B cell (primary cell): ENCODE measurements around the gene TGFBRAP1. TPM values are rescaled to one million over a fixed set of nuclear protein-coding genes. Genes with fewer than 3 reads are reported as not detected.

Experiments used
- ATAC-seq: fragments of 200-7000 bp; cut with Tn5 transposase; one replicate; pipeline ENCODE4 v1.10.0; 2021; ENCODE audit warnings: low read depth, mild to moderate bottlenecking, moderate number of reproducible peaks, moderate library complexity
- CTCF ChIA-PET: fragments of 350-600 bp; sonication (Branson Sonifier 250); formaldehyde crosslinking; loops from one replicate; lab custom pipeline; 2021; ENCODE audit warnings: antibody characterized with exemption, inconsistent platforms; lab: Charles Lee
- POLR2A ChIA-PET: fragments of 350-600 bp; sonication (Branson Sonifier 250); formaldehyde crosslinking; loops from one replicate; lab custom pipeline; 2021; ENCODE audit warnings: antibody characterized with exemption; lab: Charles Lee
- DNase-seq: peaks from one replicate; pipeline ENCODE4 v3.0.0; 2013
- H2AFZ ChIP-seq: 2 replicates; pipeline ENCODE4 v1.6.1; 2012; ENCODE audit warnings: mild to moderate bottlenecking, low read depth, low read length; ENCODE audit not compliant: insufficient read depth, poor library complexity, severe bottlenecking
- H3K27ac ChIP-seq, 2 donors: 1 replicate in 1 of 2; 2 replicates in 1 of 2; pipeline ENCODE4 v1.5.1; 2012 to 2013; ENCODE audit warnings: low read length in 2 of 2, mild to moderate bottlenecking in 2 of 2, moderate library complexity in 1 of 2
- H3K27me3 ChIP-seq, 4 experiments: fragments of 200-600 bp in 1 of 4; sonication (generic) in 1 of 4; replicated peaks in 1 of 4; 1 replicate in 2 of 4; 2 replicates in 2 of 4; pipeline versions ENCODE4 v1.6.1 to v1.7.0; 2013 to 2016; ENCODE audit warnings: low read length in 3 of 4, mild to moderate bottlenecking in 2 of 4, mixed read lengths in 1 of 4, moderate library complexity in 1 of 4; ENCODE audit not compliant: insufficient read depth in 4 of 4, control insufficient read depth in 3 of 4; ENCODE audit errors: control extremely low read depth in 1 of 4
- H3K36me3 ChIP-seq, 2 experiments: replicated peaks in 1 of 2; 1 replicate in 1 of 2; 2 replicates in 1 of 2; pipeline versions ENCODE4 v1.6.1 to v1.7.1; 2013; ENCODE audit warnings: low read length in 1 of 2; ENCODE audit not compliant: insufficient read depth in 2 of 2, control insufficient read depth in 1 of 2; ENCODE audit errors: control extremely low read depth in 1 of 2, extremely low read depth in 1 of 2
- H3K4me1 ChIP-seq, 2 donors: fragments of 200-600 bp in 1 of 2; sonication (generic) in 1 of 2; 1 replicate in 1 of 2; 2 replicates in 1 of 2; pipeline versions ENCODE4 v1.5.1 to v1.6.1; 2013 to 2017; ENCODE audit warnings: low read length in 2 of 2; ENCODE audit not compliant: control insufficient read depth in 2 of 2, insufficient read depth in 2 of 2
- H3K4me2 ChIP-seq: replicated peaks from 2 replicates; pipeline ENCODE3; 2012; ENCODE audit warnings: mild to moderate bottlenecking, low read depth, low read length; ENCODE audit not compliant: poor library complexity, severe bottlenecking
- H3K4me3 ChIP-seq, 5 experiments: fragments of 200-600 bp in 1 of 5; sonication (generic) in 1 of 5; 1 replicate in 3 of 5; 2 replicates in 2 of 5; pipeline versions ENCODE4 v1.5.1 to v1.7.0; 2011 to 2016; ENCODE audit warnings: low read length in 4 of 5, mild to moderate bottlenecking in 4 of 5, low read depth in 2 of 5, control low read depth in 1 of 5, moderate library complexity in 1 of 5; ENCODE audit not compliant: insufficient read depth in 1 of 5; ENCODE audit errors: control extremely low read depth in 1 of 5, extremely low read depth in 1 of 5
- H3K79me2 ChIP-seq: fragments of 200-600 bp; sonication (generic); one replicate; pipeline ENCODE4 v1.6.0; 2016; ENCODE audit warnings: low read length; ENCODE audit not compliant: control insufficient read depth, insufficient read depth
- H3K9ac ChIP-seq: fragments of 200-600 bp; sonication (generic); 2 replicates; pipeline ENCODE4 v1.6.1; 2017; ENCODE audit warnings: mild to moderate bottlenecking, low read length, moderate library complexity
- H3K9me3 ChIP-seq, 3 donors: one replicate each; pipeline versions ENCODE4 v1.6.1 to v1.7.1; 2013; ENCODE audit warnings: low read length in 2 of 3; ENCODE audit not compliant: control insufficient read depth in 2 of 3, insufficient read depth in 1 of 3; ENCODE audit errors: control extremely low read depth in 1 of 3
- H4K20me1 ChIP-seq: 2 replicates; pipeline ENCODE4 v1.6.0; 2012; ENCODE audit warnings: mild to moderate bottlenecking, low read length; ENCODE audit not compliant: insufficient read depth, control insufficient read depth, poor library complexity, severe bottlenecking
- H3K27ac Mint-ChIP-seq: one replicate; pipeline ENCODE4 v1.8.0; 2021; ENCODE audit warnings: mixed read lengths
- H3K27me3 Mint-ChIP-seq: one replicate; pipeline ENCODE4 v1.8.0; 2021; ENCODE audit warnings: mixed read lengths
- H3K4me1 Mint-ChIP-seq: one replicate; pipeline ENCODE4 v1.8.0; 2021; ENCODE audit warnings: mixed read lengths
- H3K4me3 Mint-ChIP-seq: one replicate; pipeline ENCODE4 v1.8.0; 2021; ENCODE audit warnings: mixed read lengths
- H3K9me3 Mint-ChIP-seq: one replicate; pipeline ENCODE4 v1.8.0; 2022; ENCODE audit warnings: mixed read lengths; ENCODE audit not compliant: insufficient read depth
- EZH2 ChIP-seq: IDR thresholded peaks from 2 replicates; pipeline ENCODE4 v1.6.1; 2012; ENCODE audit warnings: borderline replicate concordance, low read depth, mild to moderate bottlenecking, moderate library complexity, low read length; ENCODE audit not compliant: insufficient read depth, poor library complexity, severe bottlenecking
- WGBS: methylation state at CpG from one replicate; pipeline ENCODE4 v1.1.5; 2013; ENCODE audit warnings: missing lambda C conversion rate; ENCODE audit not compliant: insufficient coverage; 5-methylcytosine and 5-hydroxymethylcytosine counted together
- intact Hi-C: fragments of 100-400 bp; cut with micrococcal nuclease; formaldehyde crosslinking; loops from one replicate; pipeline ENCODE4 v1.10.0; 2022
- polyA plus RNA-seq: library from polyadenylated mRNA; depleted of rRNA; stranded (reverse); fragments of >200 nt; gene quantifications from 2 replicates; pipeline ENCODE4 v1.2.3, GENCODE V29; 2012
- total RNA-seq, 2 donors: library from RNA; stranded (reverse); fragments of 120-200 nt in 1 of 2; gene quantifications; 1 replicate in 1 of 2; 2 replicates in 1 of 2; pipeline versions ENCODE4 v1.2.3 to v1.2.4, GENCODE V29; 2013 to 2022
- TF ChIP-seq, protein P1 (sequence below): fragments of 200-600 bp; IDR thresholded peaks from one replicate; pipeline ENCODE4 v1.8.0; 2022; ENCODE audit warnings: antibody characterized with exemption, mild to moderate bottlenecking

The TGFBRAP1 gene
- total and polyA plus RNA-seq, 2 donors (not counting 1 experiment from before 2014, with no cell fraction given): 9.3 to 21.7 TPM

DNA sequence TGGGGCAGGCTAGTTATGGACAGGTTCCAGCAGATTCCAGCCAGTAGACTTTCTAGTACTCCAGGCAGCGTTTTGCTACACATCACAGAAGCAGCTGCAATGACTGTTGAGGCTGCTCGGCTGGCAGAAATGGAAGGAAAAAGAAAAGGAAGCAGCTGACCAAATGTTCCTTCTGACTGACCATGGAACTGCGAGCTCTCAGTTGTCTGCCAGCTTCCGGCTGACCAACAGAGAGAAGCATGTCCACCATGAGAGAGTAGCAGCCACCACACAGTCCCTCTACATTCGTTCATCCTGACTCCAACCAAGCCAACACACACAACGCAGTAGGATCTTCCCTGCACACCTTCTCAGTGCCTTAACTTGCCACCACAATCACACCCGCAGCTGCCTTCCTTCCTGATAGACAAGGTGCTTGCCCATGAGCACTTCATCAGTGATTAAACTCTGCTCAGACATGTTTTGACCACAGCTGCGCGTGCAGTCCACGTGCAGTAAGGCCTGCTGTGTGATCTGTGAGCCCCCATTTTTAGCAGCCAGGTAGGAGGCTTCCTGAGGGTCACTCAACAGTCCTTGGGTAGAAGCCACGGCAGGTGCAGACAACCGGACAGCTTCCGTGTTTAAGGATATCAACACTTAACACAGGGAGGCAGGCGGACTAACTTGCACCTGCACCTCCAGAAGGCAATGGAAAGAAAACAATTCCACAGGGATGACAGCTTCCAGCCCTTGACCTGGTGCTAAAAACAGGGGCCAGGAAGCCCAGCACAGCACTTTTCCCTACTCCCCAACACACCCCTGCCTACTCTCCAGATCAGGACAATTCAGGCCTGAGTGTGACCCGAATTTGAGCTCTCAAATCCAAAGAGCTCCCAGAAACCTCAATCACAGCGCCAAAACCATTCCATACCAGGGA lies 996 bp downstream of the TGFBRAP1 start:
- H3K27ac ChIP-seq: peak overlapping the region; percentile 19 to 72
- peak overlapping the region; percentile 36 to 84 (median 64) for H3K4me3 ChIP-seq
- peaks cover 50% of the 10 kb centered on the region for H3K4me1 Mint-ChIP-seq
- H3K4me3 Mint-ChIP-seq: peak overlapping the region; percentile 89
- no peaks in the 10 kb centered on the region for H3K9me3 ChIP-seq
- peaks cover 13% of the 10 kb centered on the region for H4K20me1 ChIP-seq
- H3K4me2 ChIP-seq: peak overlapping the region; percentile 92
- H3K36me3 ChIP-seq: no peaks in the 10 kb centered on the region
- peak overlapping the region; percentile 85 for H3K9ac ChIP-seq
- H3K27me3 Mint-ChIP-seq: no peaks in the 10 kb centered on the region
- H2AFZ ChIP-seq: peak overlapping the region; percentile 85
- H3K9me3 Mint-ChIP-seq: no peaks in the 10 kb centered on the region
- peaks cover 49% of the 10 kb centered on the region for H3K79me2 ChIP-seq
- no peak for ATAC-seq
- peaks cover 25 to 26% of the 10 kb centered on the region in 2 donors for H3K4me1 ChIP-seq
- intact Hi-C loops: loop anchor here (1.0 kb wide), 1 partner anchor 9 kb away; the partner anchor contains the start of gene C2orf49
- ChIA-PET CTCF (interaction anchor here (1.3 to 1.6 kb wide), 2 partner anchors 11 to 214 kb away, joined by 3 read pairs; no protein-coding TSS in a partner anchor), POLR2A (interaction anchor here (1.8 kb wide), 1 partner anchor 9 kb away, joined by 6 read pairs; the partner anchor contains the start of gene C2orf49)
- TF ChIP-seq, protein P1, sequence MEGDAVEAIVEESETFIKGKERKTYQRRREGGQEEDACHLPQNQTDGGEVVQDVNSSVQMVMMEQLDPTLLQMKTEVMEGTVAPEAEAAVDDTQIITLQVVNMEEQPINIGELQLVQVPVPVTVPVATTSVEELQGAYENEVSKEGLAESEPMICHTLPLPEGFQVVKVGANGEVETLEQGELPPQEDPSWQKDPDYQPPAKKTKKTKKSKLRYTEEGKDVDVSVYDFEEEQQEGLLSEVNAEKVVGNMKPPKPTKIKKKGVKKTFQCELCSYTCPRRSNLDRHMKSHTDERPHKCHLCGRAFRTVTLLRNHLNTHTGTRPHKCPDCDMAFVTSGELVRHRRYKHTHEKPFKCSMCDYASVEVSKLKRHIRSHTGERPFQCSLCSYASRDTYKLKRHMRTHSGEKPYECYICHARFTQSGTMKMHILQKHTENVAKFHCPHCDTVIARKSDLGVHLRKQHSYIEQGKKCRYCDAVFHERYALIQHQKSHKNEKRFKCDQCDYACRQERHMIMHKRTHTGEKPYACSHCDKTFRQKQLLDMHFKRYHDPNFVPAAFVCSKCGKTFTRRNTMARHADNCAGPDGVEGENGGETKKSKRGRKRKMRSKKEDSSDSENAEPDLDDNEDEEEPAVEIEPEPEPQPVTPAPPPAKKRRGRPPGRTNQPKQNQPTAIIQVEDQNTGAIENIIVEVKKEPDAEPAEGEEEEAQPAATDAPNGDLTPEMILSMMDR: no peak
- 3% methylated on average over 16 of the region's 16 CpGs for WGBS
- H3K27ac Mint-ChIP-seq: peak overlapping the region; percentile 79
- peak; percentile 44 for DNase-seq
- no peaks in the 10 kb centered on the region for H3K27me3 ChIP-seq

DNA sequence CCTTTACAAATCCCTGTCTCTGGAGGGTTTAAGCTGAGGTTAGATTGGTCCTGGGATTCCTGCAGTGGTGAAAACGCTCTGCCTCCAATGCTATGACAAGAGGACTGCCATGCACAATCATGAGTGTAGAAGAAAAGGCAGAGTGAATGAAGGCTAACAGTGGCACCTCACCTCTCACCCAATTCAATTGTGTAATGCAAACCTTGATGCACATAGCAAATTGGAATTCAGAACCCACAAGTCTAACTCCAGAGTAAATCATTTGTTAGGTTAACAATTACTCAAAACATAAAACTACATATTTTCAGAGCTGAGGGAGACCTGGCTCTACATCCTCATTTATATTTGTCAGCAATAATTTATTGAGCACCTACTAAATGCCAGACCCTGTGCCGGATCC lies 1.8 kb downstream of the TGFBRAP1 start:
- Histone ChIP-seq H3K4me3 (no peak overlapping the region), H3K27me3 (no peaks in the 10 kb centered on the region), H3K79me2 (peaks cover 58% of the 10 kb centered on the region), H3K4me1 (peaks cover 25 to 27% of the 10 kb centered on the region in 2 donors), H4K20me1 (peaks cover 18% of the 10 kb centered on the region), H3K4me2 (peak overlapping the region; percentile 92), H3K9ac (peak overlapping the region; percentile 85), H3K27ac (peak overlapping the region in 1 of 2 donors; percentile 72), H2AFZ (no peak overlapping the region), H3K36me3 (no peaks in the 10 kb centered on the region), H3K9me3 (no peaks in the 10 kb centered on the region)
- peak overlapping the region; percentile 79 for H3K27ac Mint-ChIP-seq
- ATAC-seq (no peak), DNase-seq (no peak)
- no peaks in the 10 kb centered on the region for H3K9me3 Mint-ChIP-seq
- ChIA-PET POLR2A (interaction anchor here (1.8 kb wide), 1 partner anchor 10 kb away, joined by 6 read pairs; the partner anchor contains the start of gene C2orf49), CTCF (interaction anchor here (1.1 to 1.3 kb wide), 2 partner anchors 8 to 10 kb away, joined by 3 read pairs; no protein-coding TSS in a partner anchor)
- H3K4me1 Mint-ChIP-seq: peaks cover 58% of the 10 kb centered on the region
- no peaks in the 10 kb centered on the region for H3K27me3 Mint-ChIP-seq
- 83% methylated on average over 1 of the region's 2 CpGs for WGBS
- TF ChIP-seq EZH2: no peak
- TF ChIP-seq, protein P1: no peak
- peak overlapping the region; percentile 89 for H3K4me3 Mint-ChIP-seq
- intact Hi-C loops: no loop called here
